ENCODE measurements around the gene MEI4.
"Not testable (repeated sequence)": the region's sequence is repeated elsewhere in the genome, so short reads cannot be mapped to it uniquely, and the experiment has no call there.

The MEI4 gene

GRCh38 chr6:77688649-77689048 lies 35.8 kb downstream of the MEI4 start:
- no peaks in the 10 kb centered on the region for H3K9me3 ChIP-seq (ENCODE audit: control insufficient read depth, low read length)

GRCh38 chr6:77700095-77700494 lies 47.3 kb downstream of the MEI4 start:
- H3K36me3 ChIP-seq (ENCODE audit: control insufficient read depth, insufficient read depth, low read length); H3K4me1 ChIP-seq (ENCODE audit: control insufficient read depth, insufficient read depth, low read length); H3K9me3 ChIP-seq (ENCODE audit: control insufficient read depth, low read length): not testable (repeated sequence)

More at GRCh38 chr6:77688649-77689048, 35.8 kb downstream of the MEI4 start:
- Histone ChIP-seq H3K36me3 (ENCODE audit: control insufficient read depth, insufficient read depth, low read length) (no peaks in the 10 kb centered on the region), H3K4me3 (ENCODE audit: low read length) (no peak overlapping the region), H3K9ac (ENCODE audit: low read length) (no peak overlapping the region), H3K27me3 (ENCODE audit: control insufficient read depth, insufficient read depth, low read length) (no peaks in the 10 kb centered on the region), H3K4me1 (ENCODE audit: control insufficient read depth, insufficient read depth, low read length) (no peaks in the 10 kb centered on the region)

GRCh38 chr6:77707603-77708002 lies 54.8 kb downstream of the MEI4 start:
- Histone ChIP-seq H3K36me3 (ENCODE audit: control insufficient read depth, insufficient read depth, low read length) (no peaks in the 10 kb centered on the region), H3K4me1 (ENCODE audit: control insufficient read depth, insufficient read depth, low read length) (no peaks in the 10 kb centered on the region), H3K27me3 (ENCODE audit: control insufficient read depth, insufficient read depth, low read length) (no peaks in the 10 kb centered on the region), H3K4me3 (ENCODE audit: low read length) (no peak overlapping the region), H3K9ac (ENCODE audit: low read length) (no peak overlapping the region), H3K9me3 (ENCODE audit: control insufficient read depth, low read length) (no peaks in the 10 kb centered on the region)

More at GRCh38 chr6:77700095-77700494, 47.3 kb downstream of the MEI4 start:
- not testable (repeated sequence) for H3K9ac ChIP-seq (ENCODE audit: low read length); H3K27me3 ChIP-seq (ENCODE audit: control insufficient read depth, insufficient read depth, low read length); H3K4me3 ChIP-seq (ENCODE audit: low read length)

GRCh38 chr6:77715588-77715987 lies 62.7 kb downstream of the MEI4 start:
- H3K4me1 ChIP-seq (ENCODE audit: control insufficient read depth, insufficient read depth, low read length) = no peaks in the 10 kb centered on the region
- no peaks in the 10 kb centered on the region for H3K36me3 ChIP-seq (ENCODE audit: control insufficient read depth, insufficient read depth, low read length)
- H3K4me3 ChIP-seq (ENCODE audit: low read length) = no peak overlapping the region
- no peaks in the 10 kb centered on the region for H3K9me3 ChIP-seq (ENCODE audit: control insufficient read depth, low read length)
- H3K9ac ChIP-seq (ENCODE audit: low read length) = no peak overlapping the region
- H3K27me3 ChIP-seq (ENCODE audit: control insufficient read depth, insufficient read depth, low read length) = no peaks in the 10 kb centered on the region

- no peaks in the 10 kb centered on the region for H3K4me1 ChIP-seq (ENCODE audit: control insufficient read depth, insufficient read depth, low read length)
- no peak overlapping the region for H3K4me3 ChIP-seq (ENCODE audit: low read length)
- no peaks in the 10 kb centered on the region for H3K36me3 ChIP-seq (ENCODE audit: control insufficient read depth, insufficient read depth, low read length)
- H3K9ac ChIP-seq (ENCODE audit: low read length) = no peak overlapping the region
- H3K27me3 ChIP-seq (ENCODE audit: control insufficient read depth, insufficient read depth, low read length) = no peaks in the 10 kb centered on the region
- H3K9me3 ChIP-seq (ENCODE audit: control insufficient read depth, low read length) = no peaks in the 10 kb centered on the region
Measured at GRCh38 chr6:77716311-77716710, 63.5 kb downstream of the MEI4 start.

- H3K9ac ChIP-seq (ENCODE audit: low read length); H3K27me3 ChIP-seq (ENCODE audit: control insufficient read depth, insufficient read depth, low read length); H3K4me3 ChIP-seq (ENCODE audit: low read length); H3K36me3 ChIP-seq (ENCODE audit: control insufficient read depth, insufficient read depth, low read length); H3K4me1 ChIP-seq (ENCODE audit: control insufficient read depth, insufficient read depth, low read length); H3K9me3 ChIP-seq (ENCODE audit: control insufficient read depth, low read length): not testable (repeated sequence)
Measured at GRCh38 chr6:77736010-77736409, 83.2 kb downstream of the MEI4 start.

GRCh38 chr6:77740380-77740779 lies 87.5 kb downstream of the MEI4 start:
- Histone ChIP-seq H3K9ac (ENCODE audit: low read length) (no peak overlapping the region), H3K9me3 (ENCODE audit: control insufficient read depth, low read length) (no peaks in the 10 kb centered on the region), H3K4me1 (ENCODE audit: control insufficient read depth, insufficient read depth, low read length) (no peaks in the 10 kb centered on the region), H3K27me3 (ENCODE audit: control insufficient read depth, insufficient read depth, low read length) (no peaks in the 10 kb centered on the region), H3K36me3 (ENCODE audit: control insufficient read depth, insufficient read depth, low read length) (no peaks in the 10 kb centered on the region), H3K4me3 (ENCODE audit: low read length) (no peak overlapping the region)

- H3K36me3 ChIP-seq (ENCODE audit: control insufficient read depth, insufficient read depth, low read length); H3K27me3 ChIP-seq (ENCODE audit: control insufficient read depth, insufficient read depth, low read length); H3K4me3 ChIP-seq (ENCODE audit: low read length); H3K4me1 ChIP-seq (ENCODE audit: control insufficient read depth, insufficient read depth, low read length); H3K9ac ChIP-seq (ENCODE audit: low read length); H3K9me3 ChIP-seq (ENCODE audit: control insufficient read depth, low read length): not testable (repeated sequence)
Measured at GRCh38 chr6:77752156-77752555, 99.3 kb downstream of the MEI4 start.

GRCh38 chr6:77762386-77762785 lies 109.5 kb downstream of the MEI4 start:
- no peak overlapping the region for H3K9ac ChIP-seq (ENCODE audit: low read length)
- no peak overlapping the region for H3K4me3 ChIP-seq (ENCODE audit: low read length)
- no peaks in the 10 kb centered on the region for H3K9me3 ChIP-seq (ENCODE audit: control insufficient read depth, low read length)
- H3K36me3 ChIP-seq (ENCODE audit: control insufficient read depth, insufficient read depth, low read length) = no peaks in the 10 kb centered on the region
- H3K4me1 ChIP-seq (ENCODE audit: control insufficient read depth, insufficient read depth, low read length) = no peaks in the 10 kb centered on the region
- no peaks in the 10 kb centered on the region for H3K27me3 ChIP-seq (ENCODE audit: control insufficient read depth, insufficient read depth, low read length)

GRCh38 chr6:77763124-77763523 lies 110.3 kb downstream of the MEI4 start:
- Histone ChIP-seq H3K9ac (ENCODE audit: low read length) (no peak overlapping the region), H3K4me1 (ENCODE audit: control insufficient read depth, insufficient read depth, low read length) (no peaks in the 10 kb centered on the region), H3K36me3 (ENCODE audit: control insufficient read depth, insufficient read depth, low read length) (no peaks in the 10 kb centered on the region), H3K27me3 (ENCODE audit: control insufficient read depth, insufficient read depth, low read length) (no peaks in the 10 kb centered on the region), H3K4me3 (ENCODE audit: low read length) (no peak overlapping the region), H3K9me3 (ENCODE audit: control insufficient read depth, low read length) (no peaks in the 10 kb centered on the region)

GRCh38 chr6:77764364-77764763 lies 111.5 kb downstream of the MEI4 start:
- Histone ChIP-seq H3K9me3 (ENCODE audit: control insufficient read depth, low read length) (no peaks in the 10 kb centered on the region), H3K4me3 (ENCODE audit: low read length) (no peak overlapping the region), H3K9ac (ENCODE audit: low read length) (no peak overlapping the region), H3K36me3 (ENCODE audit: control insufficient read depth, insufficient read depth, low read length) (no peaks in the 10 kb centered on the region), H3K4me1 (ENCODE audit: control insufficient read depth, insufficient read depth, low read length) (no peaks in the 10 kb centered on the region), H3K27me3 (ENCODE audit: control insufficient read depth, insufficient read depth, low read length) (no peaks in the 10 kb centered on the region)

GRCh38 chr6:77773157-77773822 lies 120.5 kb downstream of the MEI4 start:
- Histone ChIP-seq H3K9me3 (ENCODE audit: control insufficient read depth, low read length) (no peaks in the 10 kb centered on the region), H3K9ac (ENCODE audit: low read length) (no peak overlapping the region), H3K4me1 (ENCODE audit: control insufficient read depth, insufficient read depth, low read length) (no peaks in the 10 kb centered on the region), H3K27me3 (ENCODE audit: control insufficient read depth, insufficient read depth, low read length) (no peaks in the 10 kb centered on the region), H3K36me3 (ENCODE audit: control insufficient read depth, insufficient read depth, low read length) (no peaks in the 10 kb centered on the region), H3K4me3 (ENCODE audit: low read length) (no peak overlapping the region)

GRCh38 chr6:77774457-77774856 lies 121.6 kb downstream of the MEI4 start:
- Histone ChIP-seq H3K36me3 (ENCODE audit: control insufficient read depth, insufficient read depth, low read length) (no peaks in the 10 kb centered on the region), H3K4me3 (ENCODE audit: low read length) (no peak overlapping the region), H3K9ac (ENCODE audit: low read length) (no peak overlapping the region), H3K9me3 (ENCODE audit: control insufficient read depth, low read length) (no peaks in the 10 kb centered on the region), H3K4me1 (ENCODE audit: control insufficient read depth, insufficient read depth, low read length) (no peaks in the 10 kb centered on the region), H3K27me3 (ENCODE audit: control insufficient read depth, insufficient read depth, low read length) (no peaks in the 10 kb centered on the region)

Data from mucosa of stomach (tissue), 1 donor.